HEK293 (cell line): ENCODE results near the gene VEGFA.

Source experiments
- BCL11A ChIP-seq: fragments of 450-650 bp; formaldehyde crosslinking; IDR thresholded peaks from 2 replicates; pipeline ENCODE4 v1.5.1; 2016; ENCODE audit warnings: low read depth, missing biosample characterization, missing genetic modification characterization
- IKZF3 ChIP-seq: fragments of 450-650 bp; IDR thresholded peaks from 2 replicates; pipeline ENCODE4 v1.5.0; 2018; ENCODE audit warnings: missing biosample characterization, mild to moderate bottlenecking, missing genetic modification characterization, moderate library complexity
- KLF9 ChIP-seq: fragments of 450-650 bp; formaldehyde crosslinking; IDR thresholded peaks from 2 replicates; pipeline ENCODE4 v1.5.1; 2016; ENCODE audit warnings: missing biosample characterization, missing genetic modification characterization, low read depth
- MEIS1 ChIP-seq: sonication (generic); formaldehyde crosslinking; IDR thresholded peaks from 2 replicates; pipeline ENCODE4 v1.8.1; 2022; ENCODE audit warnings: missing genetic modification reagents, mild to moderate bottlenecking, borderline replicate concordance
- RBAK ChIP-seq: fragments of 450-650 bp; formaldehyde crosslinking; IDR thresholded peaks from 2 replicates; pipeline ENCODE4 v1.5.1; 2016; ENCODE audit warnings: missing biosample characterization, missing genetic modification characterization
- SETDB1 ChIP-seq: IDR thresholded peaks from one replicate; pipeline ENCODE4 v1.6.1; 2017; ENCODE audit warnings: mild to moderate bottlenecking, low read length, moderate library complexity, mixed read lengths; ENCODE audit not compliant: insufficient read length
- SP7 ChIP-seq: fragments of 450-650 bp; formaldehyde crosslinking; IDR thresholded peaks from 2 replicates; pipeline ENCODE4 v1.5.1; 2016; ENCODE audit warnings: missing biosample characterization, missing genetic modification characterization
- WT1 ChIP-seq: fragments of 450-650 bp; formaldehyde crosslinking; IDR thresholded peaks from 2 replicates; pipeline ENCODE4 v1.5.1; 2016; ENCODE audit warnings: missing biosample characterization, missing genetic modification characterization
- ZNF114 ChIP-seq: fragments of 450-650 bp; formaldehyde crosslinking; IDR thresholded peaks from 2 replicates; pipeline ENCODE4 v1.5.0; 2017; ENCODE audit warnings: missing biosample characterization, missing genetic modification characterization
- ZNF132 ChIP-seq: fragments of 450-650 bp; formaldehyde crosslinking; IDR thresholded peaks from 2 replicates; pipeline ENCODE4 v1.5.1; 2017; ENCODE audit warnings: missing biosample characterization, missing genetic modification characterization, borderline replicate concordance
- ZNF138 ChIP-seq: fragments of 450-650 bp; formaldehyde crosslinking; IDR thresholded peaks from 2 replicates; pipeline ENCODE4 v1.5.1; 2016; ENCODE audit warnings: missing biosample characterization, missing genetic modification characterization, borderline replicate concordance
- ZNF155 ChIP-seq: fragments of 450-650 bp; formaldehyde crosslinking; IDR thresholded peaks from 2 replicates; pipeline ENCODE4 v1.5.1; 2016; ENCODE audit warnings: missing biosample characterization, missing genetic modification characterization
- ZNF16 ChIP-seq: fragments of 450-650 bp; formaldehyde crosslinking; IDR thresholded peaks from 2 replicates; pipeline ENCODE4 v1.5.1; 2016; ENCODE audit warnings: low read depth, missing biosample characterization, missing genetic modification characterization
- ZNF19 ChIP-seq: fragments of 450-650 bp; formaldehyde crosslinking; IDR thresholded peaks from 2 replicates; pipeline ENCODE4; 2016; ENCODE audit warnings: missing biosample characterization, missing genetic modification characterization, low read depth
- ZNF266 ChIP-seq: fragments of 450-650 bp; formaldehyde crosslinking; IDR thresholded peaks from 2 replicates; pipeline ENCODE4 v1.5.1; 2016; ENCODE audit warnings: missing biosample characterization, missing genetic modification characterization, low read depth
- ZNF324 ChIP-seq: fragments of 450-650 bp; formaldehyde crosslinking; IDR thresholded peaks from 2 replicates; pipeline ENCODE4 v1.5.1; 2016; ENCODE audit warnings: missing biosample characterization, missing genetic modification characterization
- ZNF501 ChIP-seq: fragments of 450-650 bp; formaldehyde crosslinking; IDR thresholded peaks from 2 replicates; pipeline ENCODE4 v1.5.1; 2016; ENCODE audit warnings: missing biosample characterization, missing genetic modification characterization
- ZNF654 ChIP-seq: fragments of 450-650 bp; formaldehyde crosslinking; IDR thresholded peaks from 2 replicates; pipeline ENCODE4 v1.5.1; 2016; ENCODE audit warnings: low read depth, missing biosample characterization, missing genetic modification characterization
- TF ChIP-seq, protein P1 (sequence below): fragments of 450-650 bp; formaldehyde crosslinking; IDR thresholded peaks from 2 replicates; pipeline ENCODE4 v1.5.1; 2016; ENCODE audit warnings: missing biosample characterization, missing genetic modification characterization
- TF ChIP-seq, protein P2 (sequence below): fragments of 450-650 bp; formaldehyde crosslinking; IDR thresholded peaks from 2 replicates; pipeline ENCODE4 v1.5.1; 2016; ENCODE audit warnings: missing biosample characterization, missing genetic modification characterization, borderline replicate concordance
- TF ChIP-seq, protein P3 (sequence below): fragments of 450-650 bp; IDR thresholded peaks from 2 replicates; pipeline ENCODE4 v1.5.1; 2018; ENCODE audit warnings: missing biosample characterization, mild to moderate bottlenecking, missing genetic modification characterization
- TF ChIP-seq, protein P4 (sequence below): fragments of 450-650 bp; formaldehyde crosslinking; IDR thresholded peaks from 2 replicates; pipeline ENCODE4 v1.5.1; 2016; ENCODE audit warnings: missing biosample characterization, missing genetic modification characterization
- TF ChIP-seq, protein P5 (sequence below): fragments of 450-650 bp; formaldehyde crosslinking; IDR thresholded peaks from 2 replicates; pipeline ENCODE4 v1.5.1; 2017; ENCODE audit warnings: missing biosample characterization, missing genetic modification characterization

Gene VEGFA

DNA sequence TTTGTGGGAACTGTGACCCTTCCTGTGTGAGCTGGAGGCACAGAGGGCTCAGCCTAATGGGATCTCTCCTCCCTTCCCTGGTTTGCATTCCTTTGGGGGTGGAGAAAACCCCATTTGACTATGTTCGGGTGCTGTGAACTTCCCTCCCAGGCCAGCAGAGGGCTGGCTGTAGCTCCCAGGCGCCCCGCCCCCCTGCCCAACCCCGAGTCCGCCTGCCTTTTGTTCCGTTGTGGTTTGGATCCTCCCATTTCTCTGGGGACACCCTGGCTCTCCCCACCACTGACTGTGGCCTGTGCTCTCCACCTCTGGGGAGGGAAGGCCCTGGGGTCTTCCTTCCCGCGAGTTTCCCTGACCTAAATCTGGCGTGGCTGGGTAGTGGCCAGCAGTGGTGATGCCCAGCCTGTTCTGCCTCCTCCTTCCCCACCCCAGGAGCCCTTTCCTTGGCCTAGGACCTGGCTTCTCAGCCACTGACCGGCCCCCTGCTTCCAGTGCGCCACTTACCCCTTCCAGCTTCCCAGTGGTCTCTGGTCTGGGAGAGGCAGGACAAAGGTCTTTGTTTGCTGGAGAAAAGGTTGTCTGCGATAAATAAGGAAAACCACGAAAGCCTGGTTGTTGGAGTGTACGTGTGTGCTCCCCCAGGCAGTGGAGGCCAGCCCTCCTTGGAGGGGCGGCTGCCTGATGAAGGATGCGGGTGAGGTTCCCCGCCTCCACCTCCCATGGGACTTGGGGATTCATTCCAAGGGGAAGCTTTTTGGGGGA lies 4.9 kb downstream of the VEGFA start (continued):
- no peak for TF ChIP-seq ZNF138 (tag by site-specific recombination)
- TF ChIP-seq, protein P1, sequence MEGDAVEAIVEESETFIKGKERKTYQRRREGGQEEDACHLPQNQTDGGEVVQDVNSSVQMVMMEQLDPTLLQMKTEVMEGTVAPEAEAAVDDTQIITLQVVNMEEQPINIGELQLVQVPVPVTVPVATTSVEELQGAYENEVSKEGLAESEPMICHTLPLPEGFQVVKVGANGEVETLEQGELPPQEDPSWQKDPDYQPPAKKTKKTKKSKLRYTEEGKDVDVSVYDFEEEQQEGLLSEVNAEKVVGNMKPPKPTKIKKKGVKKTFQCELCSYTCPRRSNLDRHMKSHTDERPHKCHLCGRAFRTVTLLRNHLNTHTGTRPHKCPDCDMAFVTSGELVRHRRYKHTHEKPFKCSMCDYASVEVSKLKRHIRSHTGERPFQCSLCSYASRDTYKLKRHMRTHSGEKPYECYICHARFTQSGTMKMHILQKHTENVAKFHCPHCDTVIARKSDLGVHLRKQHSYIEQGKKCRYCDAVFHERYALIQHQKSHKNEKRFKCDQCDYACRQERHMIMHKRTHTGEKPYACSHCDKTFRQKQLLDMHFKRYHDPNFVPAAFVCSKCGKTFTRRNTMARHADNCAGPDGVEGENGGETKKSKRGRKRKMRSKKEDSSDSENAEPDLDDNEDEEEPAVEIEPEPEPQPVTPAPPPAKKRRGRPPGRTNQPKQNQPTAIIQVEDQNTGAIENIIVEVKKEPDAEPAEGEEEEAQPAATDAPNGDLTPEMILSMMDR (tag by site-specific recombination) = peak; percentile 81
- TF ChIP-seq, protein P2, sequence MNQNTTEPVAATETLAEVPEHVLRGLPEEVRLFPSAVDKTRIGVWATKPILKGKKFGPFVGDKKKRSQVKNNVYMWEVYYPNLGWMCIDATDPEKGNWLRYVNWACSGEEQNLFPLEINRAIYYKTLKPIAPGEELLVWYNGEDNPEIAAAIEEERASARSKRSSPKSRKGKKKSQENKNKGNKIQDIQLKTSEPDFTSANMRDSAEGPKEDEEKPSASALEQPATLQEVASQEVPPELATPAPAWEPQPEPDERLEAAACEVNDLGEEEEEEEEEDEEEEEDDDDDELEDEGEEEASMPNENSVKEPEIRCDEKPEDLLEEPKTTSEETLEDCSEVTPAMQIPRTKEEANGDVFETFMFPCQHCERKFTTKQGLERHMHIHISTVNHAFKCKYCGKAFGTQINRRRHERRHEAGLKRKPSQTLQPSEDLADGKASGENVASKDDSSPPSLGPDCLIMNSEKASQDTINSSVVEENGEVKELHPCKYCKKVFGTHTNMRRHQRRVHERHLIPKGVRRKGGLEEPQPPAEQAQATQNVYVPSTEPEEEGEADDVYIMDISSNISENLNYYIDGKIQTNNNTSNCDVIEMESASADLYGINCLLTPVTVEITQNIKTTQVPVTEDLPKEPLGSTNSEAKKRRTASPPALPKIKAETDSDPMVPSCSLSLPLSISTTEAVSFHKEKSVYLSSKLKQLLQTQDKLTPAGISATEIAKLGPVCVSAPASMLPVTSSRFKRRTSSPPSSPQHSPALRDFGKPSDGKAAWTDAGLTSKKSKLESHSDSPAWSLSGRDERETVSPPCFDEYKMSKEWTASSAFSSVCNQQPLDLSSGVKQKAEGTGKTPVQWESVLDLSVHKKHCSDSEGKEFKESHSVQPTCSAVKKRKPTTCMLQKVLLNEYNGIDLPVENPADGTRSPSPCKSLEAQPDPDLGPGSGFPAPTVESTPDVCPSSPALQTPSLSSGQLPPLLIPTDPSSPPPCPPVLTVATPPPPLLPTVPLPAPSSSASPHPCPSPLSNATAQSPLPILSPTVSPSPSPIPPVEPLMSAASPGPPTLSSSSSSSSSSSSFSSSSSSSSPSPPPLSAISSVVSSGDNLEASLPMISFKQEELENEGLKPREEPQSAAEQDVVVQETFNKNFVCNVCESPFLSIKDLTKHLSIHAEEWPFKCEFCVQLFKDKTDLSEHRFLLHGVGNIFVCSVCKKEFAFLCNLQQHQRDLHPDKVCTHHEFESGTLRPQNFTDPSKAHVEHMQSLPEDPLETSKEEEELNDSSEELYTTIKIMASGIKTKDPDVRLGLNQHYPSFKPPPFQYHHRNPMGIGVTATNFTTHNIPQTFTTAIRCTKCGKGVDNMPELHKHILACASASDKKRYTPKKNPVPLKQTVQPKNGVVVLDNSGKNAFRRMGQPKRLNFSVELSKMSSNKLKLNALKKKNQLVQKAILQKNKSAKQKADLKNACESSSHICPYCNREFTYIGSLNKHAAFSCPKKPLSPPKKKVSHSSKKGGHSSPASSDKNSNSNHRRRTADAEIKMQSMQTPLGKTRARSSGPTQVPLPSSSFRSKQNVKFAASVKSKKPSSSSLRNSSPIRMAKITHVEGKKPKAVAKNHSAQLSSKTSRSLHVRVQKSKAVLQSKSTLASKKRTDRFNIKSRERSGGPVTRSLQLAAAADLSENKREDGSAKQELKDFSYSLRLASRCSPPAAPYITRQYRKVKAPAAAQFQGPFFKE (tag by site-specific recombination) = no peak
- TF ChIP-seq ZNF324 (tag by site-specific recombination) = no peak
- TF ChIP-seq ZNF155 (tag by site-specific recombination) = no peak
- peak; percentile 79; the same call in 1 of the 2 replicates for TF ChIP-seq ZNF16
- peak; percentile 42; the same call in 1 of the 2 replicates for TF ChIP-seq SP7 (tag by site-specific recombination)
- TF ChIP-seq IKZF3 = peak; percentile 70
- no peak for TF ChIP-seq ZNF114 (tag by site-specific recombination)
- TF ChIP-seq KLF9 (tag by site-specific recombination) = peak; percentile 95
- TF ChIP-seq ZNF654 (tag by site-specific recombination) = peak; percentile 41
- TF ChIP-seq RBAK = no peak
- no peak for TF ChIP-seq ZNF501 (tag by site-specific recombination)
- no peak for TF ChIP-seq BCL11A (tag by site-specific recombination)
- TF ChIP-seq, protein P3, sequence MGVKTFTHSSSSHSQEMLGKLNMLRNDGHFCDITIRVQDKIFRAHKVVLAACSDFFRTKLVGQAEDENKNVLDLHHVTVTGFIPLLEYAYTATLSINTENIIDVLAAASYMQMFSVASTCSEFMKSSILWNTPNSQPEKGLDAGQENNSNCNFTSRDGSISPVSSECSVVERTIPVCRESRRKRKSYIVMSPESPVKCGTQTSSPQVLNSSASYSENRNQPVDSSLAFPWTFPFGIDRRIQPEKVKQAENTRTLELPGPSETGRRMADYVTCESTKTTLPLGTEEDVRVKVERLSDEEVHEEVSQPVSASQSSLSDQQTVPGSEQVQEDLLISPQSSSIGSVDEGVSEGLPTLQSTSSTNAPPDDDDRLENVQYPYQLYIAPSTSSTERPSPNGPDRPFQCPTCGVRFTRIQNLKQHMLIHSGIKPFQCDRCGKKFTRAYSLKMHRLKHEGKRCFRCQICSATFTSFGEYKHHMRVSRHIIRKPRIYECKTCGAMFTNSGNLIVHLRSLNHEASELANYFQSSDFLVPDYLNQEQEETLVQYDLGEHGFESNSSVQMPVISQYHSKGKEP (tag by site-specific recombination) = no peak
- TF ChIP-seq ZNF266 (tag by site-specific recombination) = no peak
- TF ChIP-seq, protein P4, sequence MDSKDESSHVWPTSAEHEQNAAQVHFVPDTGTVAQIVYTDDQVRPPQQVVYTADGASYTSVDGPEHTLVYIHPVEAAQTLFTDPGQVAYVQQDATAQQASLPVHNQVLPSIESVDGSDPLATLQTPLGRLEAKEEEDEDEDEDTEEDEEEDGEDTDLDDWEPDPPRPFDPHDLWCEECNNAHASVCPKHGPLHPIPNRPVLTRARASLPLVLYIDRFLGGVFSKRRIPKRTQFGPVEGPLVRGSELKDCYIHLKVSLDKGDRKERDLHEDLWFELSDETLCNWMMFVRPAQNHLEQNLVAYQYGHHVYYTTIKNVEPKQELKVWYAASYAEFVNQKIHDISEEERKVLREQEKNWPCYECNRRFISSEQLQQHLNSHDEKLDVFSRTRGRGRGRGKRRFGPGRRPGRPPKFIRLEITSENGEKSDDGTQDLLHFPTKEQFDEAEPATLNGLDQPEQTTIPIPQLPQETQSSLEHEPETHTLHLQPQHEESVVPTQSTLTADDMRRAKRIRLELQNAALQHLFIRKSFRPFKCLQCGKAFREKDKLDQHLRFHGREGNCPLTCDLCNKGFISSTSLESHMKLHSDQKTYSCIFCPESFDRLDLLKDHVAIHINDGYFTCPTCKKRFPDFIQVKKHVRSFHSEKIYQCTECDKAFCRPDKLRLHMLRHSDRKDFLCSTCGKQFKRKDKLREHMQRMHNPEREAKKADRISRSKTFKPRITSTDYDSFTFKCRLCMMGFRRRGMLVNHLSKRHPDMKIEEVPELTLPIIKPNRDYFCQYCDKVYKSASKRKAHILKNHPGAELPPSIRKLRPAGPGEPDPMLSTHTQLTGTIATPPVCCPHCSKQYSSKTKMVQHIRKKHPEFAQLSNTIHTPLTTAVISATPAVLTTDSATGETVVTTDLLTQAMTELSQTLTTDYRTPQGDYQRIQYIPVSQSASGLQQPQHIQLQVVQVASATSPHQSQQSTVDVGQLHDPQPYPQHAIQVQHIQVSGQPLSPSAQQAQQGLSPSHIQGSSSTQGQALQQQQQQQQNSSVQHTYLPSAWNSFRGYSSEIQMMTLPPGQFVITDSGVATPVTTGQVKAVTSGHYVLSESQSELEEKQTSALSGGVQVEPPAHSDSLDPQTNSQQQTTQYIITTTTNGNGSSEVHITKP (tag by site-specific recombination) = peak; percentile 87
- TF ChIP-seq ZNF132 (tag by site-specific recombination) = no peak
- peak; percentile 38; the same call in 1 of the 2 replicates for TF ChIP-seq WT1 (tag by site-specific recombination)
- TF ChIP-seq SETDB1 = no peak
- TF ChIP-seq MEIS1 (CRISPR knock-in tag) = no peak
- no peak for TF ChIP-seq ZNF19 (tag by site-specific recombination)
- TF ChIP-seq, protein P5, sequence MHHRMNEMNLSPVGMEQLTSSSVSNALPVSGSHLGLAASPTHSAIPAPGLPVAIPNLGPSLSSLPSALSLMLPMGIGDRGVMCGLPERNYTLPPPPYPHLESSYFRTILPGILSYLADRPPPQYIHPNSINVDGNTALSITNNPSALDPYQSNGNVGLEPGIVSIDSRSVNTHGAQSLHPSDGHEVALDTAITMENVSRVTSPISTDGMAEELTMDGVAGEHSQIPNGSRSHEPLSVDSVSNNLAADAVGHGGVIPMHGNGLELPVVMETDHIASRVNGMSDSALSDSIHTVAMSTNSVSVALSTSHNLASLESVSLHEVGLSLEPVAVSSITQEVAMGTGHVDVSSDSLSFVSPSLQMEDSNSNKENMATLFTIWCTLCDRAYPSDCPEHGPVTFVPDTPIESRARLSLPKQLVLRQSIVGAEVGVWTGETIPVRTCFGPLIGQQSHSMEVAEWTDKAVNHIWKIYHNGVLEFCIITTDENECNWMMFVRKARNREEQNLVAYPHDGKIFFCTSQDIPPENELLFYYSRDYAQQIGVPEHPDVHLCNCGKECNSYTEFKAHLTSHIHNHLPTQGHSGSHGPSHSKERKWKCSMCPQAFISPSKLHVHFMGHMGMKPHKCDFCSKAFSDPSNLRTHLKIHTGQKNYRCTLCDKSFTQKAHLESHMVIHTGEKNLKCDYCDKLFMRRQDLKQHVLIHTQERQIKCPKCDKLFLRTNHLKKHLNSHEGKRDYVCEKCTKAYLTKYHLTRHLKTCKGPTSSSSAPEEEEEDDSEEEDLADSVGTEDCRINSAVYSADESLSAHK = 0 out of 2 replicates have a peak, but pooled peaks have one; percentile 26
